GM21515 (cell line): ENCODE data around the gene SMS.
"Not testable (repeated sequence)": the region's sequence is repeated elsewhere in the genome, so short reads cannot be mapped to it uniquely, and the experiment has no call there.

Experiments
- ATAC-seq: cut with Tn5 transposase; IDR thresholded peaks from one replicate; pipeline ENCODE4 v1.9.1; 2021; ENCODE audit not compliant: unreplicated experiment

SMS gene

DNA sequence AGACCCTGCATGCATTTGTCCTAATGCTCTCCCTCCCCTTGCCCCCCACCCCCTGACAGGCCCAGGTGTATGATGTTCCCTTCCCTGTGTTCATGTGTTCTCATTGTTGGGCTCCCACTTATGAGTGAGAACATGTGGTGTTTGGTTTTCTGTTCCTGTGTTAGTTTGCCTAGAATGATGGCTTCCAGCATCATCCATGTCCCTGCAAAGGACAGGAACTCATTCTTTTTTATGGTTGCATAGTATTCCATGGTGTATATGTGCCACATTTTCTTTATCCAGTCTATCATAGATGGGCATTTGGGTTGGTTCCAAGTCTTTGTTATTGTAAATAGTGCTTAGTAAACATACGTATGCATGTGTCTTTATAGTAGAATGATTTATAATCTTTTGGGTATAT lies 10.0 kb downstream of the SMS start:
- ATAC-seq, result not testable (repeated sequence)

DNA sequence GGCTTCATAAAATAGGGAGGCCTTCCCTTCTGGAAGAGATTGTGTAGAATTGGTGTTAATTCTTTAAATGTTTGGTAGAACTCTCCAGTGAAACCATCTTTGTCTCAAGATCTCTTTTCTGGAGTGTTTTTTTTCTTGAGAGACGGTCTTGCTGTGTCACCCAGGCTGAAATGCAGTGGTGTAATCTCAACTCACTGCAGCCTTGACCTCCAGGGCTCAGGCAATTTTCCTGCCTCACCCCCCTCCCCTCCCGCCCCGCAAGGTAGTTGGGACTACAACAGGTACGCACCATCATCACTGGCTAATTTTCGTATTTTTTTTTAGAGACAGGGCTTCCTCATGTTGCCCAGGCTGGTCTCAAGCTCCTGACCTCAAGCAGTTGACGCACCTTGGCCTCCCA lies 12.1 kb downstream of the SMS start:
- no peak for ATAC-seq

DNA sequence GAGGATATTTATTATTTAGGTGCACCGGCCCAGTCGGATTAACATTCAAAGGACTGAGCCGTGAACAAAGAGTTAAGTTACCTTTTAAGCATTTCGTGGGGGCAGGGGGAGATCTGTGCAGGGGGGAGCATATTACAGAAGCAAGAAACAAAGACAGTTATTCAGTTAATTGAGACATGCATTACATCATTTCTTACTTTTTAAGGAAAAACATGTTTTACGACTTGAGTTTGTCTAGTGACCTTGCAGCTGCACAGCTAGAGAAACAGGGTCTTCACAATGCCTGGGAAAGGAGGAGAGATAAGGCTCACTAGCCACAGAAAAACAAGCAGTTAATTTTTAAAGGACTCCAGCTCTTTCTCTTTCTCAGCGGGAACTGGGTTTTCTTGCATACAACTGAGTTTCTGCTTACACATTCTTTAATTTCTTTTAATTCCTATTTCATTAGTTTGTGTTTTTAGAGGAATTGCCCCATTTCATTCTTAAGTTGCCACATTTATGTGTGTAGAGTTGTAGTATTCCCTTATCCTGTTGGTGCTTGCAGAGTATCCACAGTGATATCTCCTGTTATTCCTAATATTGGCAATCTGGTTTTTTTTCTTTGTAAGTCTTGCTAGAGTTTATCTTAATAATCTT lies 12.8 kb downstream of the SMS start:
- not testable (repeated sequence) for ATAC-seq

DNA sequence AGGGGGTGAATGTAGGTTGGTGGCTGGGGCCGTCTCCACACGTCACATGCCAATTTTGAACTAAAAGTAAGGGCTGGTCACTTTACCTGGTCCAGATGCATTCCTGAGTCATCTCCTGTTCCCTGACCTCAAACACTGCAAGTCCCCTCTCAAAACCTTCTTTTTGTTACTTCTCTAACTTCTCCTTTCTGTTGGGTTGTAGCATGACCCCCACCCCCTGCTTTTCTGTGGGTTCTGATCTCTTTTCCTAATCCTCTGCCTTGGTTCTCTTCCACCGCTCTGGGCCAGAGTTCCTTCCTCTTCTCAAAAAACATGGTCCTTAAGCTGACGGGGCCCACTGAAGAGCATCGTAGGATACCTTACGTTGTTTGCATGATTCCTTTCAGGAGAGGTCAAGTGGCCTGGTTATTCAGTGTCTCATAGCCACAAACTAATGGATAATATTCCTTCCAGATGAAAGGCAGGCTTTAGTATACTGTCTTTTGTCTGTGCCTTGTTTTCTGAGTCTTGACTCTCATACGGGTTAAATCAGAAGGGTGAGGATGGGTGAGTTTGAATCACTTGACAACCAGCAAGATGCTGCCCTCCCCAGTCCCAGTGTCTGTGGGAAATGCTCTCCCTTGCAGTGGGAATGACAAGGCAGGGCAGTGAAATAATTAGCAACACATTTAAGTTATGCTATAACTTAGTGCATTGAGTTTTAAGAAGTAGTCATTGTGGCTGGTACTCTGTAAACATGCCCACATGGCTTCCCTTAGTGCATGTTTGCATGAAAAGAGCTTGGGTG lies 15.1 kb downstream of the SMS start:
- ATAC-seq, result no peak

DNA sequence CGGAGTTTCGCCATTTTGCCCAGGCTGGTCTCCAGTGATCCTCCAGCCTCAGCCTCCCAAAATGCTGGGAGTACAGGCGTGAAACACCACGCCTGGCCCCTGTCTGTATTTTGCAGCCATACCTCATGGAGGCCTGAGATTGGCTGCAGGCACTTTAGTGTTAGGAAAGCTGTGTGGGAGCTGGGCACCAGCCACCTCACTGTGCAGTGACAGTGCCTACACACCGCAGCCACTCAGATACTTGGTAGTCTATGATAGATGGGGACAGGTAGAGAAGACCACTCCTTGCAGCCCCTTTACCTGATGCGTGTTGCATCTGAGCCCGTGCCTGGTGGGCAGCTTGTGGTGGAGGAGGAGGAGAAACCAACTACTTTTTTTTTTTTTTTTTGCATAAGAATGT lies 16.3 kb downstream of the SMS start:
- ATAC-seq, result no peak

DNA sequence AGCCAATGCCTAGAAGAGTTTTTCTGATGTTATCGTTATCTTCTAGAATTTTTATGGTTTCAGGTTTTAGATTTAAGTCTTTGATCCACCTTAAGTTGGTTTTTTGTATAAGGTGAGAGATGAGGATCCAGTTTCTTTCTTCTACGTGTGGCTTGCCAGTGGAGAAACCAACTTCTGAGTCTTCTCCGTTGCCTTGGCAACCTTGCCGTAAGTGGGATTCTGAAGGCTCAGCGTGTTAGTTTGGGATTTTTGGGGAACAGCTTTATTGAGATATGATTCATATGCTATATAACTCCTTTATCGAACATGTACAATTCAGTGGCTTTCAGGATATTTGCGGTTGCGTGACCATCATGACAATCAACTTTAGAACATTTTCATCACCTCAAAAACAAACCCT lies 17.7 kb downstream of the SMS start:
- ATAC-seq, result no peak

DNA sequence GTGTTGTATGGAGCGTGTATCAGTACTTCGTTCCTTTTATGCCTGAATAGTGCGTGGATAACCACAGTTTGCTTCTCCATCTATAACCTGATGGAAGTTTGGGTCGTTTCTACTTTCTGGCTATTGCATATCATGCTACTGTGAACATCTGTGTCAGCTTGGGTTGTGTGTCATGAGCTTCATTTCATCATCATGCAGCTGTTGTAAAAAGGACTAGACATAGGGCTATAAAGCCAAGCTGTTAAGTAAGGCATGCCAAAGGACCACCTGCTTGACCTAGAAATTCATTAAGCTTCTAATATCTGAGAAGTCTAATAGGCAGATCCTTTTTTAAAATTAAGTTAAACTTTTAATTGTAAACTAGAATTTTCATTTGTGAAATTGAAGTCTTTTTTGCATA lies 18.4 kb downstream of the SMS start:
- no peak for ATAC-seq

DNA sequence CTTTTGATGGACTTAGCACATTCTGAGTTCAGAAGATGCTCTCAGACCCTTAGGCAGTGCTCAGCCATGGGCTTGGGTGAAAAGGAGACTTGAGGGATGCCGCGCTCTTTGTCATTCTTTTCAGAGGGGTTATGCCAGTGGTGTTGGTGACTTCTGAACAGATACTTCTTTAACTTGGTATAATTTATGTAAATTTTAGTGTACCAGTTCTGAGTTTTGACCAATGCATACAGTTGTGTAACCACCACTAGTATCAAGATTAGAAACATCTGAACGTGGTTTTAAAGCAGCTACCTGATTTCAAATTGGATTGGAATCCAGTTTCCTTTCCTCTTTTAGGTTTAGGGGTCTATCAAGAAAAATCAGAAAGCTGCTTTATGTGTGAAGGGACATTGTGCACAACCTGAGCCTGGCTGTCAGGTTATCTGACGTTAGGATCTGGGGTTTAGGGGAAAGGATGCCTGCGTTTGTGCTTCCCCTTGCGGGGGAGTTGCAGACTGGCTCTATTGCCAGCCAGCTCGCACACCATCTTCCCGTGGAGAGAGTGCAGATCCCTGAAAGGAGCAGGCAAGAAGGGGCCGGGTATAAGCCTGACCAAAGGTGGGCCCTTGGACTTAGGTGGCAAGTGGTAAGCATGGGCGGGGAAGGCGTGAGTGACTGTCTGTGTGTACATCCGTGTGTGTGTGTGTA lies 19.0 kb downstream of the SMS start:
- peak; percentile 55 for ATAC-seq

DNA sequence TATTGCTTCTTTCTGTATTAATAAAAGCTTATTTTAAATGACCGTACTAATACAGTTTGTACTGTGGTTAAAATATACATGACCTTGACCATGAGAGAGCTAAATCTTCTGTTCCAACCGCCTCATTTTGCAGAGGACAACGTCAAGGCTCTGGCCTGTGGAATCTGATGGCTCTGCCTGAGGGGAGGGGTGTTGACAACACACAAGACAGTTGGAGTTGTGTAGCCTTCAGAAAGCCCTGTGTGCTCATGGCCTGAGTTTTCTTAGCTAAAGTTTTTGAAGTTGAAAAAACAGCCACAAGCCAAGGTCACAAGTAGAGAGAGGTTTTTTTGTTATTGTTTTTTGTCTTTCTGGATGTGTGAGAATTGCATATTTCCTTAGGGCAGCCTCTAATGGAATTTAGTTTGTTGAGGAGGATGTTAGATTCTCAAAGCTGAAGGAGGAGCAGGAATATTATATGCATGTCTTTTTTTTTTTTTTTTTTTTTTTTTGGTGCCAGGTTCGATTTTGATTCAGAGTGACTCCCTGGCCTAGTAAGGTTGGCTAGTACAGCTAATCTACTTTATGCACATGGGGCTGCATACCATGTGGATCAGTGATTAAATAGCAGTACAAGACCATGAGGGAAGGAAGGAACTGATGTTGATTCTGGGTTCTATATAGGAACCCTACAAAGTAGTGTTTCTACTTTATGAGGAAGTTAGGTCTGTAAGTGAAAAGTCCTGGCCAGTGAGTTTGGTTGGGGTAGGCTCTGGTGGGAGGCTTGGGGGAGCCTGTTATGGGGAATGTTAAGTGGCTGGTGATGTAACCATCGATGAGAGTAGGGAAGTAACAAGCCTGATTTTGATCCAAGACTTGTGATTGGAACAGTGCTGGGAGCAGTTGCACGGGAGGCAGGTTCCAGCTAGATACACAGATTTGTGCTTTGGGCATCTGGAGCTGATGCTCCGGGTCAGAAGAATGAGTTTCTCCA lies 20.3 kb downstream of the SMS start:
- ATAC-seq, result no peak

DNA sequence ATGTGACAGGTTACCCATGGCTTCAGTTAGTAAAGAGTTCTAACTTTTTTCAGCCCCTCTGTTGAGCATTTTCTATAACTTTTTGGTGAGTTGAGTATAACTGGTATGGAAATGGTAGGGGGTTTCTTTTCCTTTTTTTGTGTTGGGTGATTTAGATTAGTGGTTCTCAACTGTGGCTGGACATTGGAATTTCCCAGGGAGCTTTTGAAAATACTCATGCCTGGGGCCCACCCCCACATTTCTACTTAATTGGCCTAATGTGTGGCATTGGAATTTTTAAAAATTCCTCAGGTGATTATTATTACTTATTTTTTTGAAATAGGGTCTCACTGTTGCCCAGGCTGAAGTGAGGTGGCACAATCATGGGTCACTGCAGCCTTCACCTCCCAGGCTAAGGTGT lies 21.9 kb downstream of the SMS start:
- ATAC-seq, result no peak

DNA sequence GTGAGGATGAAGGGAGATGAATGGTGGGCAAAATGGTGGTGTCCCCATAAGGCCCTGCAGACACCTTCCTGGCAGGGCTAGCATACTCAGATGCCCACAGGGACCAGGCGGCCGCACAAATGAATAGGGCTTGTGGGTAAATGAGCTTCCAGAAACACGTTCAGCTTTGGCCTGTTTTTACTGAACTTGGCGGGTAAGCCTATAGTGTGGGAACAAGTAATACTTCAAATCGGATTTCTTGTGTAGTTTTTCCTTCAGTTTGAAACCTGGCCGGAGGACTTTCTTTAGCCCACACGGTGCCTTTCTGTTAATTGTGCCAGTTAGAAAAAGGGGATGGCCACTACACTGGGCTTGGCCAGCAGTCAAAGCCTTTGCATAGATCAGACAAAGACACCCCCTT lies 22.8 kb downstream of the SMS start:
- ATAC-seq, result no peak

DNA sequence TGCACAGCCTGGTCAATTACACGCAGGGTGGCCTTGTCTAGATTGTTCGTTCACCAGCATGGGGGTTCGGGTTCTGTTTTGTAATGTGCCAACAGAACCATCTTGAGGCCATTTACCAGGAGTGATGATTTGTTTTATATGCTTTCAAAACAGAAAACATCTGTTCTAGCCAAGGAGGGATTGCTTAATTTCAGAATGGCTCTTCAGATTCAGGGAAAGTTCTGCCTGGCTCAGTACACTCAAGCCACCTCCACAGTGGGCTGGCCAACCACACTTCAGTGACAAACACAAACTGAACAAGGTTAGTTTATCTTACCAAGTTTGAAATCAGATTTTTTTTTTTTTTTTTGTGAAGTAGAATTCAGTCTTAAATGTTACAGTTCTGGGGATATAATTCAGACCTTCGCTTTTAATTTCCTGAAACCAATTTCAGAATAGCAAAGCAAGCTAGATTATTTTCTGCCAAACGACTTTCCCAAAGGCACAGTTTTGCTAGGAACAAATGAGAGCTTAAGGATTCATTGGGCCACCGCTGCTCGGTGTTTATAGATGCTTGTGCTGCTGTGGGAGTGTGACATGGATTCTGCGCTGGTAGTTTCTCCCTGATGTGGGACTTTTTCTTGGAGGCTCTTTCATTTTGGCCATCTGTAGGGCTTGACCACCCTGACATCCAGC lies 23.4 kb downstream of the SMS start:
- ATAC-seq, result no peak

DNA sequence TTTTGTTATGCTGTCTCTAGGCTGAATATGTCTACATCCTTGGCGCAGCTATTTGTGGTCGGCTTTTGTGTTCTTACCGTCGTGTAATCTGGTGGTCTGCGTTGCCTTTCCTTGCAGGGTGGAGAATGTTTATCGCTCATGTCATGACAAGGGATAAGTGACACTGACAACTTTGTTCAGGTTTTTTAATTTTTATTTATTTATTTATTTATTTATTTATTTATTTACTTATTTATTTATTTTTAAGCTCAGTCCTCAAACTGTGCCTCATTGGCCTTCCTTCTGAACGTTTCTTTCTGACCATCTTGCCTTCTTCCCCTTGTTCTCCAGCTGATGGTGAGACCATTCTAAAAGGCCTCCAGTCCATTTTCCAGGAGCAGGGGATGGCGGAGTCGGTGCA lies 26.4 kb downstream of the SMS start:
- ATAC-seq, result no peak

DNA sequence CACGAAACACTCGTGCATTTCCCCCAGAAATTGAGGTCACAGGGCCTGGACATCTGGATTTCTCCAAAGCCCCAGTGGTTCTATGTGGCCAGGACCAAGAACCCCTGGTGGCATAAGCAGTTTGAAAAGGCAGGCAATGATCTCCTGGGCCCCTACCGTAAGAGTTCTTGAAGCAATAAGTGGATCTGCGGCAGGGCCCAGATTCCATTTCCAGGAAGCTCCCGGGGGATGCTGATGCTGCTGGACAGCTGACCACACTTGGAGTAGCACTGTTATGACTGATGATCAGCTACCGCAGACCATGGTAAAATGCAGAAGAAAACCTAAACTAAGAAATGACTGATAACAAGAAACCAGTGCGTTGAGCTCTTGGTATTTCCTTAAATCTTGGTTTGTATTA lies 27.8 kb downstream of the SMS start:
- ATAC-seq, result no peak

DNA sequence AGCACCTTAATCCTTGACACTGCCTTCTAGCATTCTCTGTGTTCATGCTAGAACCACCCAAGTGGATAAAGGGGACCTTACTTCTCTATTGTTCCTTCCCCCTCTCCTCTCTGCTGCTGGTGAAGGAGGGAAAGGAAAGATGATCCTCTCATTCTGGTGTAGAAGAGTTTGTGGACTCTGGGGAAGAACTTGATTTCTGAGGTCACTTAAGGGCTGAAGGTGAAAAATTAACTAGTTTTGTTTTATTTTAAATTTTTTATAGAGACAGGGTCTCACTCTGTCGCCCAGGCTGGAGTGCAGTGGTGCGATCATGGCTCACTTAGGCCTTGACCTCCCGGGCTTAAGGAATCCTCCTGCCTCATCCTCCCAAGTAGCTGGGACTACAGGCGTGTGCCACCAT lies 29.8 kb downstream of the SMS start:
- ATAC-seq, result no peak

DNA sequence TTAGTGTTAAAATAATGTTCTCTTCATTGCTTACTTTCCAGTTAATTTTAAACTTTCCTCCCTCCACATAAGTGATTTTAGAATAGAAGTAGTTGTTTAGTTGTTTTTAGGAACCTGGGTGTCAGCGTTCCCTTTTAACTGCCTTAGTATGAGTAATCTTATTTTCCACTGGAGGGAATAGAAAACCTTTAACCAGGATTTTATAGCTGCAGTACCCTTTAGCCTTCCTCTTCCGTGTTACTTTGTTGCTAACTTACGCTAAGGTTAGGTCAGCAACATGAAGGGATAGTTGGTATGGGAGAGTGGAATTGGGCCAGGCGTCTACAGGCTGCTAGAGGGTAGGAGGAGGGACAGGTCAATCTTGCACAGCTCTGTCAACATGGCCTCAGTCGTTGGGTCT lies 31.5 kb downstream of the SMS start:
- ATAC-seq, result no peak

DNA sequence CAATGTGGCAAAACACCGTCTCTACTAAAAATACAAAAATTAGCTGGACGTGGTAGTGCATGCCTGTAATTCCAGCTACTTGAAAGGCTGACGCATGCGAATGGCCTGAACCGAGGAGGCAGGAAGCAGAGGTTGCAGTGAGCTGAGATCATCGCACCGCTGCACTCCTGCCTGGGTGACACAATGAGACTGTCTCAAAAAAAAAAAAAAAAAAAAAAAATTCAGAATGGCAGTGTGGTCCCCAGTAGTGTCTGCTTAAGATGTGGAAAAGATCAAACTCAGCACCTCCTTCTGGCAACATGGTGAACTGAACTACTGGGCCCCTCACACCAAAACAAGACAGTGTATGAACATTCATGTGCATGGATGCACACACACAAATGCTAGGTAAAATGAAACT lies 32.2 kb downstream of the SMS start:
- no peak for ATAC-seq

DNA sequence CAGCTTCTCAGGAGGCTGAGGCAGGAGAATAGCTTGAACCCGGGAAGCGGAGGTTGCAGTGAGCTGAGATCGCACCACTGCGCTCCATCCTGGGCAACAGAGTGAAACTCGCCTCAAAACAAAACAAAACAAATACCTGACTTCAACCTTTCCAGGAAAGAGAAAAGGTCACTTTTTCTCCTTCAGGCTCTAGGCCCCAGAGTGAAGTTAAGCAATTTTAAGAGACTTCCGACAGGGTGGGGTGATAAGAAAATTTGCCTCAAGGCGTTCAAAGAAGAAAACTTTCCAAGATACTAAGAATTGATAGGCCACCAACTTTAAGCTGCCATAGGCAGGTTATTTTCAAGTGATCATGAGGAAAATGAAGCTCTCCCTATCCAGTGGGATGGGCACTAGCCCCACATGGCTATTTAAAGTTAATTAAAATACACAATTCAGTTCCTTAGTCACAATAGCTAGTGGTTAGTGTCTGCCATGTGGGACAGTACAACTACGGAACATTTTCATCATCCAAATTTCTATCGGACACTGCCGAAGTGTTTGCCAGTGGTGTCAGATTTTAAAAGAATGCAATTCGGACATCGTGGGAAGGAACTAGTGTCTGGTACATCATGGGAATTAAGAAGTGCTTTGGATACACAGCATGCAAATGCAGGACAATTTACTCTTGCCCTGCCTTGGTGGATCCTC lies 33.0 kb downstream of the SMS start:
- ATAC-seq, result no peak

DNA sequence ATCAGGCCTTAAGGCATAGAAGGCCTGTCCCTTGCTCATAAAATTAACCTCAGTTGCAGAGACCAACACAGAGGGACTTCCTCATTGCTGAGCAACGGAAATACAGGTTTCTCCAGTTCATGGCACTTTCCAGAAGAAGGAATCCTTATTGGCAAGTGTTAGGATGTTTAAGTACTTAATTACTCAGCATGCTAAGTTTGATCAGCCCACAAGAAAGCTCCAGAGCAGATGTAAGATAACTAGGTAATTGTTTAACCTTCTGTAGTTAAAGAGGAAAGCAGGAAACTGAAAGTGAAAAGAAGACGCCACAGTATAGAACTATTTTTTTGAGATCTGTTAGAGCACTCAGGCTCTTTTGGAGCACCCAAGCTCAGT lies 33.5 kb downstream of the SMS start:
- ATAC-seq, result peak; percentile 65

DNA sequence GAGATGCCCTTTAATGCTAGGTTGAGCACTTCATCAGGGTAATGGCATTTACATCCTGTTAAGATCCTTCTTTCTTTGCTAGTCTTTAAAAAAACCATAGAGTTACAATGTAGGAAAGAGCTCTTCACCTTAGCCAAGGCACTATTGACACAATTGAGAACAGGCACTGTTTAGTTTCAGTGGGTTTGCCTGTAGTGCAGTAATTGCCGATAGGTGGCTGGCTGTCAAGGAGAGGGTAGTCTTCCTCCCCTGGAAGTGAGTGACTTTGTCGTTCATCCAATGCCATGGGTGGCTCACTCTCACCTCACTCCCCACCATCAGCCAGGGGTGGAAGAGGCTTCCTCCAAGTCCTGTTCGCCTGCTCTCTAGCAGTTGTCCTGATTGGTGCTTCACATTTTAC lies 34.7 kb downstream of the SMS start:
- ATAC-seq, result no peak
